ENCODE results near the gene ANKUB1. TPM values are rescaled to one million over a fixed set of nuclear protein-coding genes. Genes with fewer than 3 reads are reported as not detected.

The ANKUB1 gene
- total and polyA plus RNA-seq, 7 donors: not detected

- no peaks in the 10 kb centered on the region for H3K36me3 ChIP-seq
- TF ChIP-seq EP300 (IDR thresholded peaks at IDR 0.05) (no peak), POLR2A (IDR thresholded peaks at IDR 0.05) (no peak), POLR2AphosphoS5 (IDR thresholded peaks at IDR 0.05) (no peak)
- TF ChIP-seq, protein P1, sequence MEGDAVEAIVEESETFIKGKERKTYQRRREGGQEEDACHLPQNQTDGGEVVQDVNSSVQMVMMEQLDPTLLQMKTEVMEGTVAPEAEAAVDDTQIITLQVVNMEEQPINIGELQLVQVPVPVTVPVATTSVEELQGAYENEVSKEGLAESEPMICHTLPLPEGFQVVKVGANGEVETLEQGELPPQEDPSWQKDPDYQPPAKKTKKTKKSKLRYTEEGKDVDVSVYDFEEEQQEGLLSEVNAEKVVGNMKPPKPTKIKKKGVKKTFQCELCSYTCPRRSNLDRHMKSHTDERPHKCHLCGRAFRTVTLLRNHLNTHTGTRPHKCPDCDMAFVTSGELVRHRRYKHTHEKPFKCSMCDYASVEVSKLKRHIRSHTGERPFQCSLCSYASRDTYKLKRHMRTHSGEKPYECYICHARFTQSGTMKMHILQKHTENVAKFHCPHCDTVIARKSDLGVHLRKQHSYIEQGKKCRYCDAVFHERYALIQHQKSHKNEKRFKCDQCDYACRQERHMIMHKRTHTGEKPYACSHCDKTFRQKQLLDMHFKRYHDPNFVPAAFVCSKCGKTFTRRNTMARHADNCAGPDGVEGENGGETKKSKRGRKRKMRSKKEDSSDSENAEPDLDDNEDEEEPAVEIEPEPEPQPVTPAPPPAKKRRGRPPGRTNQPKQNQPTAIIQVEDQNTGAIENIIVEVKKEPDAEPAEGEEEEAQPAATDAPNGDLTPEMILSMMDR (IDR thresholded peaks at IDR 0.05): no peak
- no peaks in the 10 kb centered on the region for H3K9me3 ChIP-seq
- no peaks in the 10 kb centered on the region for H3K27me3 ChIP-seq
- WGBS, 2 donors: 96% methylated on average over 13 of the region's 13 CpGs
- H3K27ac ChIP-seq: no peak overlapping the region
- H3K4me1 ChIP-seq: peaks cover 0 to 7% (median 6%) of the 10 kb centered on the region in 4 donors
- no peak for DNase-seq
- intact Hi-C loops (cut with DNase I): loop anchor here (5.0 kb wide), 2 partner anchors 58 to 188 kb away; partner anchors contain the start of gene WWTR1
- H3K4me3 ChIP-seq: no peak overlapping the region
These were observed 77.1 kb downstream of the ANKUB1 start for GRCh38 chr3:149715247-149715646.

- TF ChIP-seq EP300 (IDR thresholded peaks at IDR 0.05) (no peak), POLR2AphosphoS5 (IDR thresholded peaks at IDR 0.05) (no peak), POLR2A (IDR thresholded peaks at IDR 0.05) (no peak)
- TF ChIP-seq, protein P1 (IDR thresholded peaks at IDR 0.05): no peak
- Histone ChIP-seq H3K4me3 (no peak overlapping the region), H3K27ac (no peak overlapping the region), H3K27me3 (no peaks in the 10 kb centered on the region), H3K4me1 (peaks cover 0 to 7% (median 6%) of the 10 kb centered on the region in 4 donors), H3K36me3 (no peaks in the 10 kb centered on the region), H3K9me3 (no peaks in the 10 kb centered on the region)
- intact Hi-C loops (cut with DNase I): loop anchor here (5.0 kb wide), 1 partner anchor 37 kb away; no protein-coding TSS in a partner anchor
- WGBS, 2 donors: 78 to 92% methylated on average over 38 of the region's 38 CpGs
- no peak for DNase-seq
These were observed 78.4 kb downstream of the ANKUB1 start for GRCh38 chr3:149713730-149714654.

Small RNA genes lying within 50 kb of the gene (small RNA-seq; reads per million reads assigned to genes)
- 0 reads per million in 3 donors for gene RNU6-507P

Other genes starting within 250 kb of the ANKUB1 start
- gene WWTR1, start 134.5 kb downstream of the ANKUB1 start, total RNA-seq: 100 to 1,000 TPM; 243 to 340 (median 317) TPM
- gene WWTR1, start 134.5 kb downstream of the ANKUB1 start, polyA plus RNA-seq: 10 to 100 TPM in 2 of 3 donors, 1 to 10 TPM in 1; 7.9 to 19.2 (median 15.2) TPM
- gene COMMD2, start 40.1 kb downstream of the ANKUB1 start, total RNA-seq: 10 to 100 TPM; 17.1 to 27.5 (median 22.6) TPM
- gene COMMD2, start 40.1 kb downstream of the ANKUB1 start, polyA plus RNA-seq: 10 to 100 TPM; 10.2 to 14.3 (median 12.1) TPM
- gene RNF13, start 20.7 kb upstream of the ANKUB1 start, total RNA-seq: 100 to 1,000 TPM in 2 of 4 donors, 10 to 100 TPM in 2; 78.3 to 110 (median 94.1) TPM
- gene RNF13, start 20.7 kb upstream of the ANKUB1 start, polyA plus RNA-seq: 10 to 100 TPM; 15.6 to 34.4 (median 19.0) TPM
- gene PFN2, start 178.3 kb upstream of the ANKUB1 start, total RNA-seq: 10 to 100 TPM; 37.5 to 62.4 (median 60.1) TPM
- 10 to 100 TPM; 33.7 to 52.5 (median 50.5) TPM for gene PFN2, start 178.3 kb upstream of the ANKUB1 start, polyA plus RNA-seq